Loucy (cell line): Measurements from ENCODE around the gene PRELP.

Experiments used
- H2AFZ ChIP-seq: fragments of 200-600 bp; sonication (generic); 2 replicates; pipeline ENCODE4 v1.6.0; 2016; ENCODE audit warnings: antibody characterized with exemption, mild to moderate bottlenecking, low read length, moderate library complexity
- H3F3A ChIP-seq: fragments of 200-600 bp; 2 replicates; pipeline ENCODE4 v1.6.0; 2016; ENCODE audit warnings: antibody characterized with exemption, low read depth, mild to moderate bottlenecking
- H3K27me3 ChIP-seq: fragments of 200-600 bp; sonication (generic); 2 replicates; pipeline ENCODE4 v1.6.1; 2014; ENCODE audit warnings: low read length, mild to moderate bottlenecking; ENCODE audit not compliant: insufficient read depth, poor library complexity, severe bottlenecking
- H3K36me3 ChIP-seq: fragments of 200-600 bp; sonication (generic); 2 replicates; pipeline ENCODE4 v1.6.1; 2016; ENCODE audit warnings: low read length; ENCODE audit not compliant: insufficient read depth
- H3K4me1 ChIP-seq: fragments of 200-600 bp; sonication (generic); 2 replicates; pipeline ENCODE4 v1.5.1; 2014; ENCODE audit warnings: low read length, mild to moderate bottlenecking; ENCODE audit not compliant: insufficient read depth, poor library complexity, severe bottlenecking
- H3K4me2 ChIP-seq: fragments of 200-600 bp; sonication (generic); 2 replicates; pipeline ENCODE4 v1.6.0; 2014; ENCODE audit warnings: antibody characterized with exemption, low read length, low read depth, mild to moderate bottlenecking; ENCODE audit not compliant: poor library complexity, severe bottlenecking
- H3K4me3 ChIP-seq: fragments of 200-600 bp; sonication (generic); 2 replicates; pipeline ENCODE4 v1.5.1; 2014; ENCODE audit warnings: low read length, mild to moderate bottlenecking, mixed read lengths; ENCODE audit not compliant: poor library complexity, severe bottlenecking
- H3K79me2 ChIP-seq: fragments of 200-600 bp; sonication (generic); 2 replicates; pipeline ENCODE4 v1.6.1; 2014; ENCODE audit warnings: low read length; ENCODE audit not compliant: insufficient read depth
- H3K9ac ChIP-seq: fragments of 200-600 bp; sonication (generic); 2 replicates; pipeline ENCODE4 v1.6.0; 2014; ENCODE audit warnings: mild to moderate bottlenecking, low read depth, low read length, moderate library complexity; ENCODE audit not compliant: poor library complexity, severe bottlenecking
- H3K9me2 ChIP-seq: fragments of 200-600 bp; sonication (generic); replicated peaks from 2 replicates; pipeline ENCODE4 v1.6.1; 2016; ENCODE audit warnings: low read depth, low read length, mixed read lengths
- H3K9me3 ChIP-seq: fragments of 200-600 bp; sonication (generic); 2 replicates; pipeline ENCODE4 v1.6.1; 2014; ENCODE audit warnings: mild to moderate bottlenecking, antibody characterized with exemption, low read length, low read depth; ENCODE audit not compliant: insufficient read depth
- H4K20me1 ChIP-seq: fragments of 200-600 bp; sonication (generic); 2 replicates; pipeline ENCODE4 v1.6.0; 2014; ENCODE audit warnings: antibody characterized with exemption, low read length, mild to moderate bottlenecking; ENCODE audit not compliant: insufficient read depth, poor library complexity, severe bottlenecking
- EZH2phosphoT487 ChIP-seq: fragments of 200-600 bp; IDR thresholded peaks from 2 replicates; pipeline ENCODE4 v1.6.1; 2018; ENCODE audit warnings: antibody characterized with exemption, mild to moderate bottlenecking, moderate library complexity, borderline replicate concordance
- TF ChIP-seq, protein P1 (sequence below): fragments of 200-600 bp; sonication (generic); conservative IDR thresholded peaks from 2 replicates; pipeline ENCODE4 v1.5.1; 2014; ENCODE audit warnings: mild to moderate bottlenecking, antibody characterized with exemption, low read length

PRELP gene

DNA sequence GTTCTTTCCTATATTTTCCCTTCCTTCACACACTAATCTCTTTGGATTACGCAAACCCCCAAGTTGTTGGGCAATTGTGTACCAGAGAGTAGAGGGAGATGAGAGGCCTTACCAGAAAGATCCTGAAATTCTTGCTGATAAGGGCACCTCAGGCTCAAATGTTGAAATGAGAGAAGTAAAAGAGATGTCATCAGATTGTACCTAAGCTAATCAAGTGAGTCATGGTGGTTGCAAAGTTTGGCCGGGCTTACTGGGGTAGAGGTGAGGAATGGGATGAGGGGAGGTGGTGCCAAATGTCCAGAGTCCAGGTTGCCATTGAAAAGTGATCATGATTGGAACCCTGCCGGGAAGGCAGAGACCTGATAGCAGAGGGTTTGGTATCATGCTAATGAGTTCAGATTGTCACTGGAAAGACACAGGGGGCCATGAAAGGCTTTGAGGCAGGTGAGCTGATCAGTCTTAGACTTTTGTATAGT, 61.4 kb downstream of the PRELP start:
- H3K9me3 ChIP-seq, result no peaks in the 10 kb centered on the region
- H3K4me1 ChIP-seq, result no peaks in the 10 kb centered on the region
- no peaks in the 10 kb centered on the region for H3K9me2 ChIP-seq
- no peaks in the 10 kb centered on the region for H3K27me3 ChIP-seq
- TF ChIP-seq, protein P1, sequence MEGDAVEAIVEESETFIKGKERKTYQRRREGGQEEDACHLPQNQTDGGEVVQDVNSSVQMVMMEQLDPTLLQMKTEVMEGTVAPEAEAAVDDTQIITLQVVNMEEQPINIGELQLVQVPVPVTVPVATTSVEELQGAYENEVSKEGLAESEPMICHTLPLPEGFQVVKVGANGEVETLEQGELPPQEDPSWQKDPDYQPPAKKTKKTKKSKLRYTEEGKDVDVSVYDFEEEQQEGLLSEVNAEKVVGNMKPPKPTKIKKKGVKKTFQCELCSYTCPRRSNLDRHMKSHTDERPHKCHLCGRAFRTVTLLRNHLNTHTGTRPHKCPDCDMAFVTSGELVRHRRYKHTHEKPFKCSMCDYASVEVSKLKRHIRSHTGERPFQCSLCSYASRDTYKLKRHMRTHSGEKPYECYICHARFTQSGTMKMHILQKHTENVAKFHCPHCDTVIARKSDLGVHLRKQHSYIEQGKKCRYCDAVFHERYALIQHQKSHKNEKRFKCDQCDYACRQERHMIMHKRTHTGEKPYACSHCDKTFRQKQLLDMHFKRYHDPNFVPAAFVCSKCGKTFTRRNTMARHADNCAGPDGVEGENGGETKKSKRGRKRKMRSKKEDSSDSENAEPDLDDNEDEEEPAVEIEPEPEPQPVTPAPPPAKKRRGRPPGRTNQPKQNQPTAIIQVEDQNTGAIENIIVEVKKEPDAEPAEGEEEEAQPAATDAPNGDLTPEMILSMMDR, result no peak
- no peak for TF ChIP-seq EZH2phosphoT487
- no peak overlapping the region for H3K4me2 ChIP-seq
- no peak overlapping the region for H2AFZ ChIP-seq
- no peaks in the 10 kb centered on the region for H3K79me2 ChIP-seq
- no peaks in the 10 kb centered on the region for H4K20me1 ChIP-seq
- no peaks in the 10 kb centered on the region for H3K36me3 ChIP-seq
- H3K4me3 ChIP-seq, result no peak overlapping the region
- no peaks in the 10 kb centered on the region for H3F3A ChIP-seq
- no peak overlapping the region for H3K9ac ChIP-seq

DNA sequence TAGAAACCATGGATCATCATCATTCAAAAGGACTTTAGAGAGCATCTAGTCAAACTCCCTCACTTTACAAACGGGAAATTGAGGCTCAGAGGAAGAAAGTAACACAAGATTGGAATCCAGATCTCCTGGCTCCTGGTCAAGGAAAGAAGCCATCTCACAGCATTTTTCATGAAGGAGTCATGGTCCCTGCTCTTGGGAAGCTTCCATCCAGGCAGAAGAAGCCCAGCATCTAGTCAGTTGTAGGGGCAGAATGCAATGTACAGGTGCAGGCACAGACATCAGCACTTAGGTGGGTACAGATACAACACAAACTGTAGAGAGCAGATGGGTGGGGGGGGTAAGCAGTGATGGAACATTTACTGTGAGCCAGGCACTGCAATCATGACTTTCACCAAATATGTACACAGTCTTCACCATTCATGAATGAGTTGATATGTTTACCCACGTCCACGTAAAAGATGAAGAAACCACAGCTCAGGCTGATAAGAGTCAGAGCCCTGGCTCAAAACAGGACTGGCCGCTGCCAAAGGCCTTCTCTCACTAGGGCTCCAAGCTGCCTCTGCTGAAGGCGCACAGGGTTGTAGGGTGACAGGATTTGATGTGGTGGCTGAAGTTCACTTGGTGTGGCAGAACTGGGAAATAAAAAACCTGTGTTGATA, 62.3 kb downstream of the PRELP start:
- Histone ChIP-seq H3K4me3 (no peak overlapping the region), H3K79me2 (no peaks in the 10 kb centered on the region), H4K20me1 (no peaks in the 10 kb centered on the region), H3K27me3 (no peaks in the 10 kb centered on the region), H3K9me3 (no peaks in the 10 kb centered on the region), H3K9me2 (no peaks in the 10 kb centered on the region), H3K9ac (no peak overlapping the region), H3F3A (no peaks in the 10 kb centered on the region), H2AFZ (no peak overlapping the region), H3K4me1 (no peaks in the 10 kb centered on the region), H3K36me3 (no peaks in the 10 kb centered on the region), H3K4me2 (no peak overlapping the region)
- no peak for TF ChIP-seq EZH2phosphoT487
- TF ChIP-seq, protein P1, result no peak

DNA sequence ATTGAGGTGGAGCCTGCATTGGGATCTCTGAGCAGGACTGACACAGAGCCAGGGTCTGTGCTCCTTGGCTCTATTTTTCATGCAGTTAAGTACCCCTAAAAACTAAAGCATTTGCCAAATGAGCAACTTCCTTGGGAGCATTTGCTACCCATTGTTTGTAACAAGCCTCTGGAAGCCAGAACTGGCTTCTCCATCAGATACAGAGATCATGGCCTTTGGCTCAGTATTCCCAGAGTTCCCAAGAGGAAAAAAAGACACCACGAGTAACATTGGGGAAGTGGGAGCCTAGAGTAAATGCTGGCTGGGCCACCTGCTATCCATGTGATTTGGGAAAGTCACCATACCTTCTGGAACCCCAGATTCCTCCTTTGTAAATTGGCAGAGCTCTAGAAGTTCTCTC, 63.1 kb downstream of the PRELP start:
- Histone ChIP-seq H3K27me3 (no peaks in the 10 kb centered on the region), H3F3A (no peaks in the 10 kb centered on the region), H3K79me2 (no peaks in the 10 kb centered on the region), H3K36me3 (no peaks in the 10 kb centered on the region), H3K9me3 (no peaks in the 10 kb centered on the region), H3K9me2 (no peaks in the 10 kb centered on the region), H3K9ac (no peak overlapping the region), H3K4me1 (no peaks in the 10 kb centered on the region), H2AFZ (no peak overlapping the region), H4K20me1 (no peaks in the 10 kb centered on the region), H3K4me2 (no peak overlapping the region), H3K4me3 (no peak overlapping the region)
- TF ChIP-seq EZH2phosphoT487, result no peak
- TF ChIP-seq, protein P1, result no peak
